ENCODE data around the gene THEMIS2.

- TF ChIP-seq POLR2A (IDR thresholded peaks at IDR 0.05; ENCODE audit: low read depth, low read length) (no peak; the same call in 1 of the 2 replicates), POLR2AphosphoS5 (IDR thresholded peaks at IDR 0.05; ENCODE audit: low read depth, low read length) (peak; percentile 35; the same call in 1 of the 2 replicates), TAF1 (IDR thresholded peaks at IDR 0.05; ENCODE audit: borderline replicate concordance, low read depth, low read length) (no peak)
Observed at GRCh38 chr1:27884006-27884954, 11.9 kb downstream of the THEMIS2 start.
